Prostate gland (tissue), 2 donors: ENCODE data around the gene MPP4. TPM values are rescaled to one million over a fixed set of nuclear protein-coding genes. Genes with fewer than 3 reads are reported as not detected.

ENCODE experiments used
- DNase-seq: peaks from one replicate; pipeline ENCODE4 v3.0.0-alpha.2; 2019; ENCODE audit warnings: low spot score
- H3K27ac ChIP-seq, 2 donors: fragments of 200-600 bp; sonication (generic); 2 replicates each; pipeline ENCODE4 v1.5.1; 2017 to 2019
- H3K27me3 ChIP-seq: fragments of 200-600 bp; sonication (generic); replicated peaks from 2 replicates; pipeline ENCODE4 v1.5.1; 2019; ENCODE audit not compliant: insufficient read depth
- H3K36me3 ChIP-seq, 2 donors: fragments of 200-600 bp; sonication (generic); 1 replicate in 1 of 2; 2 replicates in 1 of 2; pipeline versions ENCODE4 v1.5.1 to v1.8.1; 2017 to 2019
- H3K4me1 ChIP-seq: fragments of 200-600 bp; sonication (generic); replicated peaks from 2 replicates; pipeline ENCODE4 v1.5.1; 2019
- H3K4me3 ChIP-seq, 2 donors: fragments of 200-600 bp; sonication (generic); 2 replicates each; pipeline ENCODE4 v1.5.1; 2017 to 2019
- H3K9me3 ChIP-seq: fragments of 200-600 bp; sonication (generic); 2 replicates; pipeline ENCODE4 v1.5.1; 2017
- CTCF ChIP-seq, 4 experiments: fragments of 200-600 bp in 2 of 4; fragments of 450-650 bp in 2 of 4; sonication (generic) in 2 of 4; IDR thresholded peaks; 1 replicate in 3 of 4; 2 replicates in 1 of 4; pipeline ENCODE4 v1.5.1; 2016 to 2019; ENCODE audit warnings: antibody characterized with exemption in 4 of 4, mild to moderate bottlenecking in 2 of 4, moderate library complexity in 2 of 4
- POLR2A ChIP-seq: fragments of 450-650 bp; IDR thresholded peaks from one replicate; pipeline ENCODE4 v1.6.1; 2016; ENCODE audit warnings: antibody characterized with exemption, mild to moderate bottlenecking
- POLR2AphosphoS5 ChIP-seq: sonication (generic); formaldehyde crosslinking; IDR thresholded peaks from one replicate; pipeline ENCODE4 v1.6.1; 2017; ENCODE audit warnings: antibody characterized with exemption
- WGBS: methylation state at CpG from one replicate; pipeline ENCODE4 v1.1.5; 2018; 5-methylcytosine and 5-hydroxymethylcytosine counted together
- intact Hi-C: fragments of 100-400 bp; cut with DNase I; formaldehyde crosslinking; loops from one replicate; pipeline ENCODE4 v1.14.2; 2022
- total RNA-seq, 2 donors: library from RNA; depleted of rRNA; stranded (reverse); fragments of >200 nt; gene quantifications; one replicate each; pipeline ENCODE4 v1.1.0, GENCODE V29; 2016

The MPP4 gene
- total RNA-seq = not detected

GRCh38 chr2:201698588-201699226, at the start of gene MPP4:
Gene MPP4 (minus strand): TSS chr2:201698644. CDS start chr2:201693954, 4,690 bp downstream.
- no peak within 1 kb of the TSS for H3K4me3 ChIP-seq
- H3K27ac ChIP-seq = no peak within 1 kb of the TSS
- WGBS = 14% methylated on average over 3 of the region's 3 CpGs
- no peaks in the 10 kb centered on the region for H3K4me1 ChIP-seq
- intact Hi-C loops = no loop called here
- no peak for TF ChIP-seq POLR2AphosphoS5
- no peak for TF ChIP-seq CTCF (IDR thresholded peaks at IDR 0.05)
- TF ChIP-seq POLR2A = no peak
- peaks cover 0 to under 1% of the 10 kb centered on the region in 2 donors for H3K36me3 ChIP-seq
- H3K9me3 ChIP-seq = no peaks in the 10 kb centered on the region
- DNase-seq = no peak
- H3K27me3 ChIP-seq = no peaks in the 10 kb centered on the region

- TF ChIP-seq POLR2AphosphoS5 = no peak
- TF ChIP-seq POLR2A = no peak
- no peak for TF ChIP-seq CTCF (IDR thresholded peaks at IDR 0.05)
- Histone ChIP-seq H3K4me1 (no peaks in the 10 kb centered on the region), H3K9me3 (no peaks in the 10 kb centered on the region), H3K36me3 (no peaks in the 10 kb centered on the region), H3K27me3 (no peaks in the 10 kb centered on the region), H3K4me3 (no peak overlapping the region), H3K27ac (no peak overlapping the region)
- WGBS = 86% methylated on average over 6 of the region's 6 CpGs
- no peak for DNase-seq
- intact Hi-C loops = no loop called here
Observed at GRCh38 chr2:201746551-201746950, 48.1 kb upstream of the MPP4 start.

- no peak for TF ChIP-seq POLR2AphosphoS5
- TF ChIP-seq CTCF (IDR thresholded peaks at IDR 0.05) = no peak
- no peak for TF ChIP-seq POLR2A
- Histone ChIP-seq H3K9me3 (no peaks in the 10 kb centered on the region), H3K27me3 (no peaks in the 10 kb centered on the region), H3K4me1 (no peaks in the 10 kb centered on the region), H3K36me3 (no peaks in the 10 kb centered on the region), H3K27ac (no peak overlapping the region), H3K4me3 (no peak overlapping the region)
- WGBS = 59% methylated on average over 2 of the region's 2 CpGs
- intact Hi-C loops = no loop called here
- DNase-seq = no peak
Observed at GRCh38 chr2:201735486-201735885, 37.0 kb upstream of the MPP4 start.

- H3K27ac ChIP-seq = no peak overlapping the region
- no peaks in the 10 kb centered on the region for H3K36me3 ChIP-seq
- no peaks in the 10 kb centered on the region for H3K9me3 ChIP-seq
- no peak overlapping the region for H3K4me3 ChIP-seq
- intact Hi-C loops = no loop called here
- WGBS = 87% methylated on average over 4 of the region's 4 CpGs
- H3K27me3 ChIP-seq = no peaks in the 10 kb centered on the region
- no peaks in the 10 kb centered on the region for H3K4me1 ChIP-seq
- no peak for DNase-seq
- TF ChIP-seq POLR2A = no peak
- no peak for TF ChIP-seq CTCF (IDR thresholded peaks at IDR 0.05)
- TF ChIP-seq POLR2AphosphoS5 = no peak
Observed at GRCh38 chr2:201734111-201734510, 35.7 kb upstream of the MPP4 start.

GRCh38 chr2:201733544-201733943, 35.1 kb upstream of the MPP4 start:
- Histone ChIP-seq H3K27me3 (no peaks in the 10 kb centered on the region), H3K36me3 (no peaks in the 10 kb centered on the region), H3K4me1 (no peaks in the 10 kb centered on the region), H3K27ac (no peak overlapping the region), H3K4me3 (no peak overlapping the region), H3K9me3 (no peaks in the 10 kb centered on the region)
- TF ChIP-seq POLR2AphosphoS5 (no peak), CTCF (IDR thresholded peaks at IDR 0.05) (no peak), POLR2A (no peak)
- 84% methylated on average over 1 of the region's 1 CpG for WGBS
- DNase-seq = no peak
- intact Hi-C loops = no loop called here
